Neural progenitor cell (in vitro differentiated cells): ENCODE data around the gene CEP128.

ENCODE experiments used
- CTCF ChIP-seq: fragments of 200-600 bp; sonication (generic); IDR thresholded peaks from 2 replicates; pipeline ENCODE4 v1.5.1; 2017; ENCODE audit warnings: antibody characterized with exemption, mild to moderate bottlenecking
- EZH2 ChIP-seq: fragments of 200-600 bp; sonication (generic); IDR thresholded peaks from 2 replicates; pipeline ENCODE4 v1.6.1; 2017; ENCODE audit warnings: antibody characterized with exemption, mild to moderate bottlenecking, moderate library complexity

GRCh38 chr14:80577599-80577998, 363.9 kb downstream of the CEP128 start:
- TF ChIP-seq EZH2 (no peak), CTCF (no peak)
